NCI-H524 treated with DMSO at 0.1 percent for 48 hours (cell line): ENCODE measurements around the gene CHRNE.
"Not testable (repeated sequence)": the region's sequence is repeated elsewhere in the genome, so short reads cannot be mapped to it uniquely, and the experiment has no call there.

ENCODE experiments used
- DNase-seq: peaks from one replicate; lab custom pipeline; 2025; lab: John Stamatoyannopoulos, UW

Gene CHRNE

DNA sequence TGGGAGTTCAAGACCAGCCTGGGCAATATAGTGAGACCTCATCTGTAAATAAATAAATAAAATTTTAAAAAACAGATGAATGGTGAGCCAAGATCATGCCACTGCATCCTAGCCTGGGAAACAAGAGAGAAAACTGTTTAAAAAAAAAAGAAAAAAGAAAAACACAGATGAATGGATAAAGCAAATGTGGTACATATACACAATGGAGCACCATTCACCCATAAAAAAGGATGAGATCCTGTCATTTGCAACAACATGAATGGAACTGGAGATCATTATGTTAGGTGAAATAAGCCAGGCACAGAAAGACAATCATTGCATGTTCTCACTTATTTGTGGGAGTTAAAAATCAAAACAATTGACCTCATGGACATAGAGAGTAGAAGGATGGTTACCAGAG is 3.7 kb upstream of the CHRNE start:
- not testable (repeated sequence) for DNase-seq

DNA sequence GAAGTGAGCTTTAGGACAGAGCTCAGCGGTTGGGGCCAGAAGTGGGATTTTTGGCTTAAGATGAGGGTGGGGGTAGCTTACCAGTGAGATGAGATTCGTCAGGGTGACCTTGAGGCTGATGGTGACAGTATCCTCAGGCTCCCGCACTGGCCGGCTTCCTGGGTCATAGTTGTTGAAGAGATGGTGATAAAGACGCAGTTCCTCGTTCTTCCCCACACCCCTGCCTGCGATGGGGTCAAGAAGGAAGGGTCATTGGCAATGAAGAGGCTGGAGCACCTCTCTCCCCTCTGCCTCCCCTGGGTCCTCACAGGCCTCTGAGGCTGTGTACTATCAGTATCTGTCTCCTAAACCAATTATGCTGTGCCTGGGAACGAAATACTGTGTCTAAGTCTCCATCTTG is 358 bp downstream of the CHRNE start:
- DNase-seq: no peak

DNA sequence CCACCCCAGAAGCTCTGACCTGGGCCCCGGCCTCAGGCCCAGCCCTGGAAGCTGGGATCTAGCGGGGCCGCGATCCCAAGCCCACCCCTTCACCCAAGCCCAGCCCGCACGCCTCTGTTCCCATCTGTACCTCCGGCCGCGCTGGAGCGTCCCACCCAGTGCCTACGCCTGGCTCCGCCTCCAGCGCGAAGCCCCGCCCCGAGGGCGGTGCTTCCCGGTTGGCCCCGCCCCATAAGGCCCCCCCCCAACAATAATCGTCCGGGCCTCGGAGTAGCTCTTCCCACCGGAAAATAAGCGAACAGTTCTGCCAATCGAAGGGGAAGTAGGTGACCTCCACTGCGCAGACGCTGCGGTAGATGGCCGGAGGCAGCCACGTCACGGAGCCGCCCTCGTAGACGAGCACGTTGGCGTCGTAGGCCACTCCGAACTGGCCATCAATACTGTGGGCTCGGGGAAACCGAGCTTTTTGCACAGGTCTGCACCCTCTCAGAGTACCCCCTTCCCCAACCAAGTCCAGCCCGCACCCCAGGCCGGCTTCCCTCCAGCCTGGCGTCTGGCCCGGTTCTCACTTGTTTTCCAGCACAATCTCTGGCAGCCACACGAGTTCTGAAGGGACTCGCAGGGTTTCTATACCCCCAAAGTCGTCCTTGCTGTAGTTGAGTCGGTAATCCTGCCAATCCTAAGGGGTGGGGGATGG is 1.1 kb downstream of the CHRNE start:
- no peak for DNase-seq

DNA sequence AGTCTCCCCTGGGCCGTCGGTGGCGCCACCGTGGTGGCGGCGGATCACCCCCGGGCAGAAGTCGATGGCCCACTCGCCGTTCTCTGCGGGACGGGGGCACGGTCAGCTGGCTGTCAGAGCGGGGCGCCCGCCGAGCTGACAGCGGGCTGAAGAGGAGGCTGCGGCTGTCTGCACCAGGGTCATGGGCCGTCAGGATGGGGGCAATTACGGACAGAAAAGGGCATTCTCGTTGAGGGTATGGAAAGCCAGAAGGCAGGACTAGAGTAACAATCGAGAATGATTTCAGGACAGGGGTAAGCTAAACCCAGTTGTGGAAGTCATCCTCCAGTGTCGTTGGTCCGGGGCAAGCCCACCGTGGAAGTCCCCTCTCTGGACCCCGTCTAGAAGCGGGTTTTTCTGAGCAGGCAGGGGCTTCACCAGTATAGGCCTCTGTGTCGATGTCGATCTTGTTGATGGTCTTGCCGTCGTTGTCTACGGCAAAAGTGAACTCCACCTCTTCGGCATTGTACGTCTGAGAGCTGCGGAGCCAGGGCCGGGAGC is 1.7 kb downstream of the CHRNE start:
- no peak for DNase-seq

DNA sequence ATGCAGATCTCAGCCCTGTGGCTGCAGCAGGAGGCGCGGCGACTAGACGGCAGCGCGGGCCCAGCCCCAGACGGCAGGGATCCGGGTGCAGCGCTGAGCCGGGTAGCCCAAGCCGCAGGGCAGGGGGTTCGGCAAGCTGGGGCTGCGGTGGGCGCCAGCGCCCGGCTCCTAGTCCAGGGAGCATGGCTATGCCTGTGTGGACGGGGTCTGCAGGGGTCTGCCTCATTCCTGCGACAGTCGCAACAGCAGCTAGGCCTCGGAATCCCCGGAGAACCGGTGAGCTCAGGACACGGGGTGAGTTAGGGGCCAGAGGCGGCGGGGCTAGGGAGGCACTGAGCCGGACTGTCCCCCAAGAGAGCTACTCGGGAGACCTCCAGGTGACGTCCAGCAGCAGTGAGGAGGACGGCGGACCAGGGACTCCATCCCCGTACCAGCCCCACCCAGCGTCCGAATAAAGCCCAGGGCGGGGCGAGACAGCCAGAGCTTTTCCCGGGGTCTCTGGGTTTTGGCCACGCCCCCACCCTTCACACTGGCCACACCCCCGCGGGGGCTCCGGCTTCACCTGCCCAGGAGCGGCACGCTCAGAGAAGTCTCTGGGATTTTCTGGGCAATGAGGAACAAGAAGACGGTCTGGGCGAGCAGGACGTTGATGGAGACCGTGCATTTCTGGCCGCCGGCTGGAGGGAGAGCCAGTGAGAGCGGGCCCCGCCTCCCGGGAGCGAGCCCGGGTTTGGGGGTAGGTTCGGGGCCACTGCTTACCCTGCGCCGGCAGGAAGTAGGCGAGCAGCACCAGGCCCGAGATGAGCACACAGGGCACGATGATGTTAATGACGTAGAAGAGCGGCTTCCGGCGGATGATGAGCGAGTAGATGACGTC is 2.4 kb downstream of the CHRNE start:
- no peak for DNase-seq

DNA sequence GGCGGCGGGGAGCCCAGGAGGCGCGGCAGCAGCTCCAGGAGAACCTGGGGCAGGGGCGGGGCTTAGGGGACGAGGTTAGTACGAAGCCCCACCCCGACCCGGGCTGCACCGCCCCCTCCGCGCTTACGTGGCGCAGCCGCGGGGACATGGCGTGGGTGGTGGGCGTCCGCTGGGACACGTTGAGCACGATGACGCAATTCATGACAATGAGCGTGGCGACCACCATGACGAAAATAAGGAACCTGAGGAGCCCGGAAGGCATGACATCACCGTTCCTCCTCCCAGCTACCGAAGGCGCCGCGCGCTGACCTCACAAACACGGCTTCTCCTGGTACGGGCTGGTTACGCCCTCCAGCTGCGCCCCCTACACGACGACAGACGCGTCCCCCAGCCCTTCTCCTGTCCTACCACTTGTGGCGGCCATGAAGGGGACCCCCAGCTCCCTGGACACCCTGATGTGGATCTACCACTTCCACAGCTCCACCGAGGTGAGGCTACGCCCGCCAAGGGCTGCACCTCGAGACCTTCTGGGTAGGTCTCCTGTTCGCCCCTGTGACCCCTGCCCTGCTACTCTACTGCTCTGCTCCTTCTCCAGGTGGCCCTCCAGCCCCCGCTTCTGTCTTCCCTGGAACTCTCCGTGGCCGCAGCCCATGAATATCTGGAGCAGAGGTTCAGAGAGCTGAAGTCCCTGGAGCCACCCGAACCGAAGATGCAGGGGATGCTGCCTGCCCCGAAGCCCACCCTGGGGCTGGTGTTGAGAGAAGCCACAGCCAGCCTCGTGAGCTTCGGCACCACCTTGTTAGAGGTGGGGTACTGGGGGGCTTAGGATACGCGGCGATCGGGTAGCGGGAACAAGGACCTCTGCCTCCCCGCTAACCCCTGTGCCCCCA is 3.3 kb downstream of the CHRNE start, which contains the start of gene C17orf107:
Gene C17orf107, plus strand, starts transcription at position 196 of the 890 bp plus-strand sequence. Its CDS starts 227 bp downstream, at position 423.
- no peak for DNase-seq

DNA sequence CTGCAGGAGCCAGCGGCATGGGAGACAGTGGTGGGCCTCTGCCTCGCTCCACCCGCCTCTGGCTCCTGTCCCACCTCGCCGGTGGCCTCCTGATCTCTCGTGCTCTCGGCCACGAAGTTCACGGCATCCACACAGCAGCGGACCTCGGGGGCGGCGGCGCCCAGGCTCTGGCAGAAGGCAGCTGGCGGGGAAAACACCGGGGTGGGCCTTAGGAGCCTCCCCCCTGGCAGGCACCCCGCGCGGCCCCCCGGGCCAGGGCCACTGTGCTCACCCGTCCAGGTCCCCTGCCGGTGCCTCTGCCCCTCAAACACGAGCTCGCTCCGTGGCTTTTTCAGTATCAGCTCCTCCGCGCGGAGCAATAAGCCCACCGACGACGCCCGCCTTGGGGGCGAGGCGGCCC is 4.0 kb downstream of the CHRNE start:
- DNase-seq: no peak

DNA sequence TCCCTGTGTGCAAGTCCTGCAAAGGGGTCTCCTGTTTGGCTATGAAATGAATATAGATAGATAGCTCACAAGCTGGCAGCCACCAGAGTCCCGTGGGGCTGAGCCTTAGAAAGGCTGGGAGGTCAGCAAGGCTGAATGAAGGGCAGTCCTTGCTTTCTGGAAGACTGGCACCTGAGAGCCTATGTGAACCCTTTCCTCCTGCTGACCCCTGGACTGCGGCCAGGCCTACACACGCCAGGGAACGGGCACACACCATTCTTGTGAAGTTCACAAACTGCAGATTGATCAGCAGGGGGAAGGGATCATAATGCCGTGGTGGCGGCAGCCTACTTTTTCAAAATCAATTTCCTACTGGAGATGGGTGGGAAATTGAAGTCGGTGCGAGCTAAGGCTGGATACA is 4.5 kb downstream of the CHRNE start:
- no peak for DNase-seq

DNA sequence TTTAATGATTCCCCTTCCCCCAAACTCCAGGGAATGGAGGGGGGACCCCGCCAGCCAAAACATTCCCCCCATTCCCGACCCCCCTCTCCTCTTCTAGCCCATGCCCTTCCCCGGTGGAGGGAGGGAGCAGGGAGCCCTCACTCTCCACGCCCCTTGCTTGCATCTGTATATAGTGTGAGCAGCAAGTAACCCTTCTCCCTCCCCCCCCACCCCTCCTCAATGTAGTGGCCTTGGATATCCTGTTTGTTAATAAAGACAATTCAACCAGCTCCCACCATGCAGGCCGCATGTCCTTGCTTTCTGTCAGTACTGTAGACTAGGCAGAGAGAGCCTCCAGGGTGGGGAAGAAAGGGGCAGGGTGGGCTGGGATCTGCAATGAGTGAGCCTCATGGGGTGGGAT is 5.1 kb downstream of the CHRNE start:
- DNase-seq: no peak

DNA sequence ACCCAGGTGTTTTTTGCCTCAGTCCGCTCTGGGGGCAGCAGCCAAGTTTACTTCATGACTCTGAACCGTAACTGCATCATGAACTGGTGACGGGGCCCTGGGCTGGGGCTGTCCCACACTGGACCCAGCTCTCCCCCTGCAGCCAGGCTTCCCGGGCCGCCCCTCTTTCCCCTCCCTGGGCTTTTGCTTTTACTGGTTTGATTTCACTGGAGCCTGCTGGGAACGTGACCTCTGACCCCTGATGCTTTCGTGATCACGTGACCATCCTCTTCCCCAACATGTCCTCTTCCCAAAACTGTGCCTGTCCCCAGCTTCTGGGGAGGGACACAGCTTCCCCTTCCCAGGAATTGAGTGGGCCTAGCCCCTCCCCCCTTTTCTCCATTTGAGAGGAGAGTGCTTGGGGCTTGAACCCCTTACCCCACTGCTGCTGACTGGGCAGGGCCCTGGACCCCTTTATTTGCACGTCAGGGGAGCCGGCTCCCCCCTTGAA is 5.7 kb downstream of the CHRNE start:
- DNase-seq: no peak

DNA sequence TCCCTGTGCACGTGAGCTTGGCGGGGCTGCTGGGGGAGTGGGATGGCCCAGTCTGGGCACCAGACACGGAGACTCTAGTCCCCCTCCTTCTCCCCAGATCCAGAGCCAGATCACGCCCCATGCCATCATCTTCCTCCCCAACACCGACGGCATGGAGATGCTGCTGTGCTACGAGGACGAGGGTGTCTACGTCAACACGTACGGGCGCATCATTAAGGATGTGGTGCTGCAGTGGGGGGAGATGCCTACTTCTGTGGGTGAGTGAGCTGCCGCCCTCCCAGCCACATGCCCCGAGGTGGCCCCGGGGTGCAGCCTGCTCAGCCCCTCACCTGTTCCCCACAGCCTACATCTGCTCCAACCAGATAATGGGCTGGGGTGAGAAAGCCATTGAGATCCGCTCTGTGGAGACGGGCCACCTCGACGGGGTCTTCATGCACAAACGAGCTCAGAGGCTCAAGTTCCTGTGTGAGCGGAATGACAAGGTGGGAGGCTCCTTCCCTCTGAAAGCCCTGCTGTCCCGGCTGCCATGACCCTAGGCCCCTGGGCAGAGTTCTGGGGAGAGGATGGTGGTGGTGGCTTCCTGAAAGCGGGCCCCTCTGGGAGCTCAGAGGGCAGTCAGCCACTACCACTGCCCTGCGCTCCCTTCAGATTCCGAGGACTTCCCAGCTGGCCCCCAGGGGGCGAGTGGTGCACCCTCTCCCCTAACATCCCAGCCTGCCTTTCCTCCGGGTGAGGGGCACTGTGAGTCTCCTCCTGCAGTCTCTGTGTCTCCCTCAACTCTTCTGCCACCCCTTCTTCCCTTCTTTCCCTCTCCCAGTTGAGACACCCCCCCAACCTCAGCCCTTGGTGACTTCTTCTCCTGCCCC is 6.3 kb downstream of the CHRNE start:
- DNase-seq: no peak

DNA sequence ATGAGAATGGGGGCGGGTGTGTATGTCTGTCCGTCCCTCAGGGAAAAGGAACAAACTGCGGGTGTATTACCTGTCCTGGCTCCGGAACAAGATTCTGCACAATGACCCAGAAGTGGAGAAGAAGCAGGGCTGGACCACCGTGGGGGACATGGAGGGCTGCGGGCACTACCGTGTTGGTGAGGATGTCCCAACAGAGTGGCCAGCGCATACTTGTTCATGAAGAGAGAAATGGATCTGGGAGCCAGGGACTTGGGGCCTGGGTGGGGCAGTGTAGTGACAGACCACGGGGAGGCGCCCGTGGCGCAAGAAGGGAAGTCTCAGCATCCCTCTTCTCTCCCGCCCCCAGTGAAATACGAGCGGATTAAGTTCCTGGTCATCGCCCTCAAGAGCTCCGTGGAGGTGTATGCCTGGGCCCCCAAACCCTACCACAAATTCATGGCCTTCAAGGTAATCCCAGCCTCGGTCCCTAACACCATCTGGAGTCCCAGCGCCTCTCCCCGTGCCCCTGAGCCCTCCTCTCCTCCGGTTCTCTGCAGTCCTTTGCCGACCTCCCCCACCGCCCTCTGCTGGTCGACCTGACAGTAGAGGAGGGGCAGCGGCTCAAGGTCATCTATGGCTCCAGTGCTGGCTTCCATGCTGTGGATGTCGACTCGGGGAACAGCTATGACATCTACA is 7.1 kb downstream of the CHRNE start:
- DNase-seq: no peak

DNA sequence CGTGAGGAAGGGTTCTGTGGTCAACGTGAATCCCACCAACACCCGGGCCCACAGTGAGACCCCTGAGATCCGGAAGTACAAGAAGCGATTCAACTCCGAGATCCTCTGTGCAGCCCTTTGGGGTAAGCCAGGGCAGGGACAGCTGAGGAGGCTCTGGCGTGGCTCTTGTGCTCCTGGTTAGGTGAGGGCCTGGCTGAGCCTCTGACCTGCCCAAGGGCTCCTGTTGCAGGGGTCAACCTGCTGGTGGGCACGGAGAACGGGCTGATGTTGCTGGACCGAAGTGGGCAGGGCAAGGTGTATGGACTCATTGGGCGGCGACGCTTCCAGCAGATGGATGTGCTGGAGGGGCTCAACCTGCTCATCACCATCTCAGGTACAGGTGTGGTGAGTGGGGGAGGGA is 7.8 kb downstream of the CHRNE start:
- no peak for DNase-seq

DNA sequence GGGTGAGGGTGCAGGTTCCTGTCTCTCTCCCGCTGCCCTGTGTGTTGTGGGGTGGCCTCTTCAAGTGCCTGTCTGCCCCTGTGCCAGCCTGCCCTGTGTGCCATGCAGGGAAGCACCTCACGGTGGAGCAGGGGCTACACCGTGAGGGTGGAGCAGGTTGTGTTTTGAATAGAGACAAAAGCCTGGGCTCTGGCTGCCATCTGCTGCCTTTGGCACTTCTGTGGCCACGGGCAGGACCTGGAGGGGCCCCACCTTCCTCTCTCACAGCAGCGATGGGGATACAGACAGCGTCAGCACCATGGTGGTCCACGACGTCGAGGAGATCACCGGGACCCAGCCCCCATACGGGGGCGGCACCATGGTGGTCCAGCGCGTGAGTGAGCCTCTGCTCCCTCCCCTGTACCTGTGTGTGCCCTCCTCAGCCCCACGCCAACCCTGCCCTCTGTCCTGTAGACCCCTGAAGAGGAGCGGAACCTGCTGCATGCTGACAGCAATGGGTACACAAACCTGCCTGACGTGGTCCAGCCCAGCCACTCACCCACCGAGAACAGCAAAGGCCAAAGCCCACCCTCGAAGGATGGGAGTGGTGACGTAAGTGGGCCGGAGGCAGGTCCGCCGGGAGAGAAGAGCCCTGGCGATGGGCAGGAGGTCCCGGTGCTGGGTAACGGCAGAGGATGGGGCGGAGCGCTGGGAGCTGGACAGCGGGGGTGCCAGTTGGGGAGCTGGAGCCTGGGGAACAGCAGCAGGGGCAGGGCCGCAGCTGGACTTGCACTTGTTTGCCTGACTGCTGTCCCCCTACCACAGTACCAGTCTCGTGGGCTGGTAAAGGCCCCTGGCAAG is 9.0 kb downstream of the CHRNE start:
- no peak for DNase-seq

DNA sequence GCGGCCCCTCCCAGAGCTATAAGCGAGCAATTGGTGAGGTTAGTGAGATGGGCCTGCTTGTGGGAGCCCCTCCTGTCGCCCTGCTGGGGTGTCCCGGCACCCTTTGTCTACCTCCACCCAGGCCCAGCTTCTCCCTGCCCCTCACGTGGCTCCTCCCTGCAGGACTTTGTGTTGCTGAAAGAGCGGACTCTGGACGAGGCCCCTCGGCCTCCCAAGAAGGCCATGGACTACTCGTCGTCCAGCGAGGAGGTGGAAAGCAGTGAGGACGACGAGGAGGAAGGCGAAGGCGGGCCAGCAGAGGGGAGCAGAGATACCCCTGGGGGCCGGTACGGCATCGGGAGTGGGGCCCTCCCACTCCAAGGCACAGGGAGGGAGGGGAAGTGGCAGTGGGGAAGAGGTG is 9.6 kb downstream of the CHRNE start:
- DNase-seq: no peak

DNA sequence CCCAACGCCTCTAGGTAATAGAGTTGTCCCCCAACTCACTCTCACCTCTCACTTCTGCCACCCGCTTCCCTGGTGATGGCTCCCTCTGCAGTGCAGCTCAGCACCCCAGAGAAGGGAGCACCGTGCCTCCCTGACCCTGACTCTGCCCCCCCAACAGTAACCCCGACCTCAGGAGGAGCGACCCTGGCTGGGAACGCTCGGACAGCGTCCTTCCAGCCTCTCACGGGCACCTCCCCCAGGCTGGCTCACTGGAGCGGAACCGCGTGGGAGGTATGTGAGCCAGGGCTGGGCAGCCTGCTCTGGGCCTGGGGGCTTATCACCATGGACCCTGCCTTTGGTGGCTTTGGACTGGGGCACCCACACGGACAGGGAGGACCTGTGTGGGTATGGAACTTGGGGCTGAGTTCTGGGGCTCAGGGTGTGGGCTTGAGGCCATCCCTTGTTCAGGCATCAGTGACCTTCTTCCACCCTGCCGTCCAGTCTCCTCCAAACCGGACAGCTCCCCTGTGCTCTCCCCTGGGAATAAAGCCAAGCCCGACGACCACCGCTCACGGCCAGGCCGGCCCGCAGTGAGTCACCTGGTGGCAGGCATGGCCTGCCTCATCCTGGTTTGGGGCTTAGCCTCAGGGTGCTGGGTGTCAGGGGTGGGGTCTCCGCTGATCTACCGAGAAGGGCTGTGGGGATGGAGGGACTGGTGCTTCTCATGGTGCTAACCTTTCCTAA is 10.2 kb downstream of the CHRNE start:
- DNase-seq: no peak

DNA sequence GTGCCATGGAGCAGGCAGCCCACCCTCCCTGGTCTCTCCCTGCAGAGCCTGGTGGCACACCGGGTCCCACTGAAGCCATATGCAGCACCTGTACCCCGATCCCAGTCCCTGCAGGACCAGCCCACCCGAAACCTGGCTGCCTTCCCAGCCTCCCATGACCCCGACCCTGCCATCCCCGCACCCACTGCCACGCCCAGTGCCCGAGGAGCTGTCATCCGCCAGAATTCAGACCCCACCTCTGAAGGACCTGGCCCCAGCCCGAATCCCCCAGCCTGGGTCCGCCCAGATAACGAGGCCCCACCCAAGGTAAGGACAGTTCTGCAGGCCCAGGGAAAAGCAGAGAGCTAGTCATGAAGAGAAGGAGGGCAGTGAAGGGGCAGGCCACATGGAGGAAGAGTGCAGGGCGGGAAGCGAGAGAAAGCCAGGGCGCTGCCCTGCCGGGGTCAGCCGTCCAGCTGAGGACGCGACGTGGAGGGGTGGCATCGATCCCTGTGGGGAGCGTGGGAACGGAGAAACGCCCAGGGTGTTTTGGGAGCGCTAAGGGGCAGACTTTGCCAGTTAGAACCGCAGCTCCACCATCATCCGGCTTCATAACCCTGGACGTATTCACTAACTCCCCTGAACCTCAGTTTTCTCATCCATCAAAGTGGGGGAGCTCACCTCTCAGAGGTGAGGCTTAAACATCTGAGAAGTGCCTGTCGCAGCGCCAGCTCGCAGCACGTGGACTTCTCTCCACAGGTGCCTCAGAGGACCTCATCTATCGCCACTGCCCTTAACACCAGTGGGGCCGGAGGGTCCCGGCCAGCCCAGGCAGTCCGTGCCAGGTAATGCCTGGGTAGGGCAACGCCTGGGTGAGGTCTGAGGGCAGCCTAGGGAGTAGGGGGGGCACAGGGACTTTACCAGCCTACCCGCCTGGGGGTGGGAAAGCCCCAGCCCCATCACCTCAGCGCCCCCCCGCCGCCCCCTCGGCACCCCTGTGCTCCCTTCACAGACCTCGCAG is 11.2 kb downstream of the CHRNE start:
- no peak for DNase-seq
